H1 (cell line): ENCODE data around the gene CNOT6L. TPM values are rescaled to one million over a fixed set of nuclear protein-coding genes. Genes with fewer than 3 reads are reported as not detected.

Experiments used
- ATF2 ChIP-seq: IDR thresholded peaks from 2 replicates; pipeline ENCODE4 v1.6.1; 2012; ENCODE audit warnings: low read length, inconsistent platforms
- CBX5 ChIP-seq: fragments of 300-800, 300-1000 bp; sonication (generic); IDR thresholded peaks from 2 replicates; pipeline ENCODE4 v1.7.1; 2016; ENCODE audit warnings: antibody characterized with exemption, low read length, low read depth
- CEBPB ChIP-seq: IDR thresholded peaks from 2 replicates; pipeline ENCODE4 v1.6.1; 2012; ENCODE audit warnings: low read depth, low read length
- CHD2 ChIP-seq: IDR thresholded peaks from 2 replicates; pipeline ENCODE4 v1.6.1; 2012; ENCODE audit warnings: low read length, improper control_type of control experiment
- JUN ChIP-seq: IDR thresholded peaks from 2 replicates; pipeline ENCODE4 v1.6.1; 2011; ENCODE audit warnings: low read depth, mild to moderate bottlenecking, improper control_type of control experiment, low read length
- KDM1A ChIP-seq: fragments of 200-600, 300-600 bp; sonication (generic); IDR thresholded peaks from 2 replicates; pipeline ENCODE4 v1.7.1; 2016; ENCODE audit warnings: mild to moderate bottlenecking, low read length, borderline replicate concordance
- NANOG ChIP-seq: IDR thresholded peaks from 2 replicates; pipeline ENCODE4 v1.6.1; 2011; ENCODE audit warnings: low read length, low read depth, mild to moderate bottlenecking, inconsistent platforms; ENCODE audit not compliant: insufficient read depth, poor library complexity, severe bottlenecking
- RFX5 ChIP-seq: IDR thresholded peaks from 2 replicates; pipeline ENCODE4 v1.6.1; 2011; ENCODE audit warnings: low read depth, low read length, improper control_type of control experiment, borderline replicate concordance
- SIN3A ChIP-seq, 2 experiments: IDR thresholded peaks in 1 of 2; conservative IDR thresholded peaks in 1 of 2; 2 replicates each; pipeline ENCODE4 v1.6.1; 2011 to 2012; ENCODE audit warnings: low read length in 2 of 2, improper control_type of control experiment in 1 of 2, low read depth in 1 of 2, mild to moderate bottlenecking in 1 of 2
- polyA plus RNA-seq, 7 experiments: library from polyadenylated mRNA; depleted of rRNA in 3 of 7; stranded (reverse) in 5 of 7; unstranded in 2 of 7; fragments of >200 nt in 5 of 7; fragments of 200-250 nt in 2 of 7; gene quantifications; 1 replicate in 5 of 7; 2 replicates in 1 of 7; 4 replicates in 1 of 7; pipeline versions ENCODE4 v1.2.1 to v1.2.3, GENCODE V29; 2011 to 2013; ENCODE audit warnings: missing spikeins in 2 of 7, mixed read lengths in 2 of 7
- total RNA-seq: library from RNA; stranded (reverse); fragmentation: NEBNext Ultra II Directional; extraction: Animal tissue kit (Norgen Biotek cat#: 25700); gene quantifications from 2 replicates; pipeline ENCODE4 v1.2.1, GENCODE V29; 2021
- TF ChIP-seq, protein P1 (sequence below): fragments of 300-600 bp; sonication (generic); IDR thresholded peaks from 2 replicates; pipeline ENCODE4 v1.7.1; 2012; ENCODE audit warnings: low read length, moderate library complexity, mild to moderate bottlenecking, inconsistent platforms; ENCODE audit not compliant: insufficient replicate concordance

CNOT6L gene
- total and polyA plus RNA-seq, 2 of the 8 experiments (the other 6 are each of a cell fraction or from before 2014, with no cell fraction given) = 2.0 to 22.4 TPM

DNA sequence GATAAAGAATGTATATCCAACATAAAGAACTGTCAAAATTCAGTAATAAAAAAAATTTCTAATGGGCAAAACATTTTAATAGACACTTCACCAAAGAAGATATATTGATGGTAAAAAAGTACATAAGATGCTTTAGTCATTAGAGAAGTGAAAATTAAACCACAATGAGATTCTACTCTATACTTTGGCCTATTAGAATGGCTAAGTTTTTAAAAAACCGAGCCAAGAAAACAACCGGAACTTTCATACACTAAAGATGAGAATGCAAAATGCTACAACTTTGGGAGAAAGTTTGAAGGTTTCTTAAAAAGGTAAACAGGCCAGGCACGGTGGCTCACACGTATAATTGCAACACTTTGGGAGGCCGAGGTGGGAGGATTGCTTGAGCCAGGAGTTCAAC is 20.8 kb downstream of the CNOT6L start (continued):
- TF ChIP-seq, protein P1, sequence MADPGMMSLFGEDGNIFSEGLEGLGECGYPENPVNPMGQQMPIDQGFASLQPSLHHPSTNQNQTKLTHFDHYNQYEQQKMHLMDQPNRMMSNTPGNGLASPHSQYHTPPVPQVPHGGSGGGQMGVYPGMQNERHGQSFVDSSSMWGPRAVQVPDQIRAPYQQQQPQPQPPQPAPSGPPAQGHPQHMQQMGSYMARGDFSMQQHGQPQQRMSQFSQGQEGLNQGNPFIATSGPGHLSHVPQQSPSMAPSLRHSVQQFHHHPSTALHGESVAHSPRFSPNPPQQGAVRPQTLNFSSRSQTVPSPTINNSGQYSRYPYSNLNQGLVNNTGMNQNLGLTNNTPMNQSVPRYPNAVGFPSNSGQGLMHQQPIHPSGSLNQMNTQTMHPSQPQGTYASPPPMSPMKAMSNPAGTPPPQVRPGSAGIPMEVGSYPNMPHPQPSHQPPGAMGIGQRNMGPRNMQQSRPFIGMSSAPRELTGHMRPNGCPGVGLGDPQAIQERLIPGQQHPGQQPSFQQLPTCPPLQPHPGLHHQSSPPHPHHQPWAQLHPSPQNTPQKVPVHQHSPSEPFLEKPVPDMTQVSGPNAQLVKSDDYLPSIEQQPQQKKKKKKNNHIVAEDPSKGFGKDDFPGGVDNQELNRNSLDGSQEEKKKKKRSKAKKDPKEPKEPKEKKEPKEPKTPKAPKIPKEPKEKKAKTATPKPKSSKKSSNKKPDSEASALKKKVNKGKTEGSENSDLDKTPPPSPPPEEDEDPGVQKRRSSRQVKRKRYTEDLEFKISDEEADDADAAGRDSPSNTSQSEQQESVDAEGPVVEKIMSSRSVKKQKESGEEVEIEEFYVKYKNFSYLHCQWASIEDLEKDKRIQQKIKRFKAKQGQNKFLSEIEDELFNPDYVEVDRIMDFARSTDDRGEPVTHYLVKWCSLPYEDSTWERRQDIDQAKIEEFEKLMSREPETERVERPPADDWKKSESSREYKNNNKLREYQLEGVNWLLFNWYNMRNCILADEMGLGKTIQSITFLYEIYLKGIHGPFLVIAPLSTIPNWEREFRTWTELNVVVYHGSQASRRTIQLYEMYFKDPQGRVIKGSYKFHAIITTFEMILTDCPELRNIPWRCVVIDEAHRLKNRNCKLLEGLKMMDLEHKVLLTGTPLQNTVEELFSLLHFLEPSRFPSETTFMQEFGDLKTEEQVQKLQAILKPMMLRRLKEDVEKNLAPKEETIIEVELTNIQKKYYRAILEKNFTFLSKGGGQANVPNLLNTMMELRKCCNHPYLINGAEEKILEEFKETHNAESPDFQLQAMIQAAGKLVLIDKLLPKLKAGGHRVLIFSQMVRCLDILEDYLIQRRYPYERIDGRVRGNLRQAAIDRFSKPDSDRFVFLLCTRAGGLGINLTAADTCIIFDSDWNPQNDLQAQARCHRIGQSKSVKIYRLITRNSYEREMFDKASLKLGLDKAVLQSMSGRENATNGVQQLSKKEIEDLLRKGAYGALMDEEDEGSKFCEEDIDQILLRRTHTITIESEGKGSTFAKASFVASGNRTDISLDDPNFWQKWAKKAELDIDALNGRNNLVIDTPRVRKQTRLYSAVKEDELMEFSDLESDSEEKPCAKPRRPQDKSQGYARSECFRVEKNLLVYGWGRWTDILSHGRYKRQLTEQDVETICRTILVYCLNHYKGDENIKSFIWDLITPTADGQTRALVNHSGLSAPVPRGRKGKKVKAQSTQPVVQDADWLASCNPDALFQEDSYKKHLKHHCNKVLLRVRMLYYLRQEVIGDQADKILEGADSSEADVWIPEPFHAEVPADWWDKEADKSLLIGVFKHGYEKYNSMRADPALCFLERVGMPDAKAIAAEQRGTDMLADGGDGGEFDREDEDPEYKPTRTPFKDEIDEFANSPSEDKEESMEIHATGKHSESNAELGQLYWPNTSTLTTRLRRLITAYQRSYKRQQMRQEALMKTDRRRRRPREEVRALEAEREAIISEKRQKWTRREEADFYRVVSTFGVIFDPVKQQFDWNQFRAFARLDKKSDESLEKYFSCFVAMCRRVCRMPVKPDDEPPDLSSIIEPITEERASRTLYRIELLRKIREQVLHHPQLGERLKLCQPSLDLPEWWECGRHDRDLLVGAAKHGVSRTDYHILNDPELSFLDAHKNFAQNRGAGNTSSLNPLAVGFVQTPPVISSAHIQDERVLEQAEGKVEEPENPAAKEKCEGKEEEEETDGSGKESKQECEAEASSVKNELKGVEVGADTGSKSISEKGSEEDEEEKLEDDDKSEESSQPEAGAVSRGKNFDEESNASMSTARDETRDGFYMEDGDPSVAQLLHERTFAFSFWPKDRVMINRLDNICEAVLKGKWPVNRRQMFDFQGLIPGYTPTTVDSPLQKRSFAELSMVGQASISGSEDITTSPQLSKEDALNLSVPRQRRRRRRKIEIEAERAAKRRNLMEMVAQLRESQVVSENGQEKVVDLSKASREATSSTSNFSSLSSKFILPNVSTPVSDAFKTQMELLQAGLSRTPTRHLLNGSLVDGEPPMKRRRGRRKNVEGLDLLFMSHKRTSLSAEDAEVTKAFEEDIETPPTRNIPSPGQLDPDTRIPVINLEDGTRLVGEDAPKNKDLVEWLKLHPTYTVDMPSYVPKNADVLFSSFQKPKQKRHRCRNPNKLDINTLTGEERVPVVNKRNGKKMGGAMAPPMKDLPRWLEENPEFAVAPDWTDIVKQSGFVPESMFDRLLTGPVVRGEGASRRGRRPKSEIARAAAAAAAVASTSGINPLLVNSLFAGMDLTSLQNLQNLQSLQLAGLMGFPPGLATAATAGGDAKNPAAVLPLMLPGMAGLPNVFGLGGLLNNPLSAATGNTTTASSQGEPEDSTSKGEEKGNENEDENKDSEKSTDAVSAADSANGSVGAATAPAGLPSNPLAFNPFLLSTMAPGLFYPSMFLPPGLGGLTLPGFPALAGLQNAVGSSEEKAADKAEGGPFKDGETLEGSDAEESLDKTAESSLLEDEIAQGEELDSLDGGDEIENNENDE = no peak
- TF ChIP-seq SIN3A (conservative IDR thresholded peaks at IDR 0.05 in 1 of 2, IDR thresholded peaks at IDR 0.05 in 1 of 2; ENCODE audit: low read depth in 1 of 2, low read length in 2 of 2) = no peak
- TF ChIP-seq KDM1A = no peak
- TF ChIP-seq CBX5 = no peak
- no peak for TF ChIP-seq RFX5
- TF ChIP-seq CHD2 = no peak
- TF ChIP-seq NANOG = no peak
- TF ChIP-seq JUN = no peak
- TF ChIP-seq CEBPB = no peak
- no peak for TF ChIP-seq ATF2
